ENCODE measurements around the gene ARRB2.
"Not testable (repeated sequence)": the region's sequence is repeated elsewhere in the genome, so short reads cannot be mapped to it uniquely, and the experiment has no call there.

Gene ARRB2

DNA sequence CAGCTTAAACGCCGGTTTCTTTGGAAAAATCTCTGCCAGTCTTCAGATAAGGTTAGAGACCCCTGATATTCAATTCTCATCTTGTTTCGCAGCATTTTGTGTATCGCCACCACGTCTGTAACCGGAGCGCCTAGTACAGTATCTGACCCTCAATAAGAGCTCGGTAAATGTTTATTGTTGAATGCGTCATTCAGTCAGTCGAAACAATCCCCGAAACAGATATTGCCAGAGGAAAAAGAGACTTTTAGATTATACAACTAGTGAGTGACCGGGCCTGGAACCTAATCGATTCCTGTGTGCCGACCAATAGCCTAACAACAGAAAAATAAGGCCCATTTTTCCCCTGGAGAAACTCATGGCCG is 7.1 kb upstream of the ARRB2 start:
- DNase-seq = no peak

DNA sequence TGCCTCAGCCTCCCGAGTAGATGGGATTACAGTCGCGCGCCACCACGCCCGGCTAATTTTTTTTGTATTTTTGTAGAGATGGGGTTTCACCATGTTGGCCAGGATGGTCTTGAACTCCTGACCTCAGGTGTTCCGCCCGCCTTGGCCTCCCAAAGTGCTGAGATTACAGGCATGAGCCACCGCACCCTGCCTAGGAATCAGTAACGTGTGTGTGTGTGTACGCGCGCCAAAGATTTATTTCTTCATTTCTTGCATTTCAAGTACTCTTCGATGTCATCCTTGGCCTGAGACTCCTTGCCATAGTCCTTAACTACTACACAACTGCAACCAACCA is 5.9 kb upstream of the ARRB2 start:
- DNase-seq = not testable (repeated sequence)

DNA sequence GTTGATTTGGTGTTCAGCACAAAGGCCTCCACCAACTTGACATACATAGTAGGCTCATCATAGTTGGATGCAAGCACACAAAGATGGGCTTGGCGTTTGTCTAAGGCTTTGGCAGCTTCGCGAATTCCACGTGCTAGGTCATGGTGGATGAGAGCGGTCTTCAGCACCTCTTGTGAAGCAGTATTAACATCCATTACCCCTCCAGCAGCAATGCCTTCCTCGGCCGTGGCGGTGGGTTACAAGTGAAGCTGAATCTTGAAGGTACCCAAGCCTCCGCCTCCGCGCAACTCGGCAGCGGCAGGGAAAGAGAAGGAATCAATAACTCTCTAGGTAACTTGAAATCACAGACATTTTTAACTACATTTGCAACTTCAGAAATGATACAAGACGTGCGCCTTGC is 5.4 kb upstream of the ARRB2 start:
- no peak for DNase-seq

DNA sequence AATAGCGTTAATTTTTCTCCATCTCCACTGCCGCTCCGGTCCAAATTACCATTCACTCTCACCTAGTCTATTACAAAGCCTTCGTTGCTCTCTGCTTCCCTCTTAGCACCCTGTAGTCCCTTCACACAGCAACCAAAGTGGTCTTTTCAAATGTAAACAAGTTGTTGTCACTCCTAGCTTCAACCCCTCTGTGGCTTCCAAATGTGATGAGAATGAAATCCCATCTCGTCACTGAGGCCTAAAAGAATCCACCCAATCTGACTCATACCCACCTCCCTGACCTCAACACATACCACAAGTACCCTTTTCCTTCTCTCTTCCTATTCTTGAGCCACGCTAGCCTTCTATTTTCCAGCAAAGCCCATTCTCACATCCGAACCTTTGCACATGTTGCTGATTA is 4.3 kb upstream of the ARRB2 start:
- no peak for DNase-seq

DNA sequence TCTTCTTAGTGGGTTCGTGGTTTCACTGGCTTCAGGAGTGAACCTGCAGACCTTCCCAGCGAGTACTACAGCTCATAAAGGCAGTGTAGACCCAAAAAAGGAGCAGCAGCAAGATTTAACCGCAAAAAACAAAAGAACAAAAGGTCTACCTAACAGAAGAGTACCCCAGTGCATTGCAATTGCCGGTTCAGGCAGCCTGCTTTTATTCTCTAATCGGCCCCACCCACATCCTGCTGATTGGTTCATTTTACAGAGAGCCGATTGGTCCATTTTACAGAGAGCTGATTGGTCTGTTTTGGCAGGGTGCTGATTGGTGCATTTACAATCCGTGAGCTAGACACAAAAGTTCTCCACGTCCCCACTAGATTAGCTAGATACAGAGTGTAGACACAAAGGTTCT is 2.0 kb upstream of the ARRB2 start:
- DNase-seq = peak; percentile 56

DNA sequence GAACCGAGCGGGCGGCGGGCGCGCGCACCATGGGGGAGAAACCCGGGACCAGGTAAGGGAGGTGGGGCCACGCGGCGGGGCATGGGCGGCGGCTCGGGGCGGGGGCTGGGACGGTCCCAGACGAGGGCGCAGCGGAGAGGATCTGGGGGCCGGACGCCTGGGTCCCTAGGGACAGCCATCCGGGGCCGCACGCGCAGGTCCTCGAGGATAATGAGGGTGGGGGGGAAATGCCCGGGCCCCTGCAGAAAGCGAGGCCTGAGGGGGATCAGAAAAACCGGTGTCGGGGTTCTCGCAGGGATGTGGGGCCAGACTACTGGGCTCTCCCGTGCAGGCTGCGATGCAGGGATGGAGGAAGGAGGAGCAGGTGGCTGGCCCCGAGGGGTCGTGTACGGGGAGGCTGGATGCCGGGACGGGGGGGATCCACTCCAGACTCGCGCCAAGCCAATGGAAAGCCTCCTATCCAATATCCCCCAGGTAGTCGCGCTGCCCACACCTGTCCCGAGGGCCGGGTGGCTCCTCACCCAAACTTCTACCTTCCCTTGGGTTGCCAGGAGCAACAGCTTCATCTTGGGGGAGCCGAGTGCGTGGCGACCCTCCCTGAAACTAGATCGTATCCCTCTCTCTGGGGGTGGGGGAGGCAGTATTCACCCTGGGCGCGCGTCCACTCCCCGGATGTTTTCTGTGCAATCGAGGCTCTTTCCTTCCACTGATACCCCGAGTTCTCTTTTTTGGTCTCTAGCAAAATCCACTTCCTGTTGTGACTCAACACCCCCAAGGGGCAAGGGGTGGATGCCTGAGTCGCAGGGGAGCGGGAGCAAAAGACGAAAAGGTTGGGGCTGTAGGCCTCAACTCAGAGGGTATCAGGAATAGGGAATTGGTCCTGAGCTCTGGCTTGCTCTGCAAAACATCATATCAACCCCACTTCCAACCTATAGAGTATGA is 532 bp downstream of the ARRB2 start:
- DNase-seq = peak; percentile 78

DNA sequence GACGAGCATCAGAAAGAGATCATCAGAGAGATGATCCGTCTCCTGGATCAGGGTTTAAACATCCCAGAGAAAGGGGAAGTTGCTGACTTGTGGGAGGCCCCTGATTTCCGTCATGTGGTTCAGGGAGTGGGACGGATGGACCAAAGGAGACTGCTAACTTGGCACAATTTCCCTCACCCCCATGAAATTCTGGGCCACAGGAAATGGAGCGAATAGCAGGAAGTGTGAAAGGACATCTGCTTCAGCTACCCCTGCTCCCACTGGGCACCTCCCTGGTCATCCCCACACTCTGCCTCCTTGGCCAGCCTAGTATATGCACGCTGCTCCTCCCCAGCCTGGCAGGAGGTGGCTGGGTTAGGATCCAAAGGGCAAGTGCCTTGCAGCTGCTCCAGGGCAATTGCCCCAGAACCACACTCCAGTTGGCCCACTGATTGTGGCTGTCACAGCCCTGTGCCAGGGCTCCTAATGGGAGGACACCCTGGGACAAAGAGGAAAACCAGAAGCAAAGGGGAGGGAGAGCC is 1.3 kb downstream of the ARRB2 start:
- DNase-seq = no peak

DNA sequence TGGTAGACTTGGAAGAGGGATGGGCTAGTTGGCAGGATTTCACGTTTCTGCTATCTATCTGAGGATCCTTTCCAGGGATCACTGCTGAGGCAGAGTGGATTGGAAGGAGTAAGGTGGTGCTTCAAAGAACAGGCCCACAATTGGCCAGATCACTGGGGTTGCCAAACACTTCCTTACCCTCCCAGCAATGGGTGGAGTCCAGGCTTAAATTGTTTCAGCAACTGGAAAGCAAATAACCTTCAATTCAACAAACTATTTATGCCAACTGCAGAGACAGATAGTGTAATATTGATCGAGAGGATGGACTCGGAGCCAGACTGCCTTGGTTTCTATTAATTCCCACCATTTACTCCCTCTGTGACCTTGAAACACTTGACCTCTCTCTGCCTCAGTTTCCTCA is 2.1 kb downstream of the ARRB2 start:
- DNase-seq = no peak

DNA sequence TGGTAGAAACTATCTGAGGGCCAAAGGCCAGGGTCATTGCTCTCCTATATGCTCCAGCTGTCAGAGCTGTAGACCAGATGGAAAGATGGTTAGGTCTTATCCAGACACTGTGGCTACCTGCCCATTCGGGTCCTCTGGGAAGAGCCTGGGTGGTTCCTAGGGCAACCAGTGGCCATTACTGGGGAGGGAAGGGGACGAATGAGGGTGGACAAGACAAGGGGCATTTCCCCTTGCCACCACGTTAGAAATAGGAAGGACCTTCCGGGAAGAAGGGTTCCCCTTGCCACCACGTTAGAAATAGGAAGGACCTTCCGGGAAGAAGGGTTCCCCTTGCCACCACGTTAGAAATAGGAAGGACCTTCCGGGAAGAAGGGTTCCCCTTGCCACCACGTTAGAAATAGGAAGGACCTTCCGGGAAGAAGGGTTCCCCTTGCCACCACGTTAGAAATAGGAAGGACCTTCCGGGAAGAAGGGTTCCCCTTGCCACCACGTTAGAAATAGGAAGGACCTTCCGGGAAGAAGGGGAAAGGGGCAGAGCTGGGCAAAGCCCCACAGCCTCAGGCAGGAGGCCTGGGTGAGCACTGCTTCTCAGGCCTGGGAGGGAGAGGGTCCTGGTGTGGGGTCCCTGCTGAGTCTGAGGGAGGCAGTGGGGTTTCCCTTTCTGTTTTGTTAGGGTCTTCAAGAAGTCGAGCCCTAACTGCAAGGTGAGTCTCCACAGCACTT is 4.1 kb downstream of the ARRB2 start:
- DNase-seq = not testable (repeated sequence)

DNA sequence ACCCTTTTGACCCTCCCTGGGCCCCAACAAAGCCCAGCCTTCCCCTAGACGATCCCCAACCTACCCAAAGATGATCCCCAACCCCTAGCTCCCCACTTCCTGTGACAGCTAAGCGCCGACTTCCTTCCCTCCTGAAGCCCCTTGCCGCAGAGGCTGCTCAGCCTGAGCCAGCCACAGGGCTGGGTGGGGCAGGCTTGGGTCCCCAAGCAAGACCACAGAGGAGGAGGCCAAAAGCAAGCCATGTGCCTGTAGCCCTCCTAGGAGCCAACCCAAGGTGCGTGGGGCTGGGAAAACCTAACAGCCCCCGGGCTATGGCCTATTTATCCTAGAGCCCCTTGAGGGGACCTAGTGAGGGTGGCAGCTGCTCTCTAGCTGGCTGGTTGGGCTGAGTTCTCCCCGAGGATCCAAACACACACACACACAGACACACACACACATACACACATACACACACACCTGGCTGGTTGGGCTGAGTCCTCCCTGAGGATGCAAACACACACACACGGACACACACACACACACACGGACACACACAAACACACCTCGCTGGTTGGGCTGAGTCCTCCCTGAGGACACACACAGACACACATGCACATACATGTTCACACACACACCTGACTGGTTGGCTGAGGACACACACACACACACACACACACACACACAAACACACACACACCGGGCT is 4.8 kb downstream of the ARRB2 start:
- peak; percentile 80 for DNase-seq

DNA sequence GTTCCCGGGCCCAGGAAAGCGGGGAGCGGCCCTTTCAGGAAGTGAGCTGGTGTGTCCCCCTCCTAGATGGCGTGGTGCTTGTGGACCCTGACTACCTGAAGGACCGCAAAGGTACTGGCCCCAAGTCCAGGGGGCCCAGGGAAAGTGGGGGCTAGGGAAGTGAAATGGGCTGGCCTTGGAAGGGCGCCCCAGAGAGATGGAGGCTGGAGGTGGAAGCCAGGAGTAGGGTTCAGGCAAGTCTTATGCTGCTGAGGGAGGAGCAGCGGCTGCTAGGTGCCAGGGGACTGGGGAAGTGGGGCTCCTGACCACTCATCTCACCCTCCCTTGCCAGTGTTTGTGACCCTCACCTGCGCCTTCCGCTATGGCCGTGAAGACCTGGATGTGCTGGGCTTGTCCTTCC is 5.6 kb downstream of the ARRB2 start:
- DNase-seq = no peak

DNA sequence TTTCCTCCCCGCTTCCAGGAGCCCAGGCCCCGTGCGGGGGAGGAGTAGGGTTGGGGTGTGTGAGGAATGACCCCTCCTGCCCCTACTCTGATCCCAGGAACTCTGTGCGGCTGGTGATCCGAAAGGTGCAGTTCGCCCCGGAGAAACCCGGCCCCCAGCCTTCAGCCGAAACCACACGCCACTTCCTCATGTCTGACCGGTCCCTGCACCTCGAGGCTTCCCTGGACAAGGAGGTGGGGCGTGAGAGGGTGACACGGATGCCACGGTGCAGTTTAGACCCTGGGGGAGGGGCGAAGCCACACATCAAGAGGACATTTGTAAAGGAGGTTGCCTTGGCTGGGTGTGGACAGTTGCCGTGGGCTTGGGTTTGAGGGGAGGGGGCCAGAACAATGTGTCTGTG is 7.4 kb downstream of the ARRB2 start:
- no peak for DNase-seq

DNA sequence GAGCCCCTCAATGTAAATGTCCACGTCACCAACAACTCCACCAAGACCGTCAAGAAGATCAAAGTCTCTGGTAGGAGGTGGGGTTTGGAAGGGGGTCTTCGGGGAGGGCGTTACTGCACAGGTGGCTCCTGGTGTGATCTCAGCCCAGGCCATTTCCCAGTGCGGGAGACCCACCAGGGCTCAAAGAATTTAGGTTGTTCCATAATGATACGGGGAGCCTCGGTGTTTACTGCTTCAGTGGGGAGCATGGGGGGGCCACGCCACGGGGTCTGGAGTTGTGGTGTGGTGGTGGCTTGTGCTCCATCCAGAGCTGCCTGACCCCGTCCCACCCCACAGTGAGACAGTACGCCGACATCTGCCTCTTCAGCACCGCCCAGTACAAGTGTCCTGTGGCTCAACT is 7.8 kb downstream of the ARRB2 start:
- DNase-seq = no peak

DNA sequence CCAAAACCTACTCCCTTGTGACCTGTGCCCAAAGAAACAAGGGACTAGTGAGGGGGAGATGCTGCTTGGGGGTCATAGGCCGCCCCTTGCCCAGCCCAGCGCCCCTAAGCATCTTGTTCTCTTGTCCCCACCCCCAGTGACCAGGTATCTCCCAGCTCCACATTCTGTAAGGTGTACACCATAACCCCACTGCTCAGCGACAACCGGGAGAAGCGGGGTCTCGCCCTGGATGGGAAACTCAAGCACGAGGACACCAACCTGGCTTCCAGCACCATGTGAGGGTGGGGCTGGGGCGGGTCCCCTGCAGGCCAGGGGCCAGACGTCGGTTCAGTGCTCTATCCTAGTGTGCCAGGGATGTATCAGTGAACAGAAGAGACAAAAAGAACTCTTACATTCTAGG is 8.7 kb downstream of the ARRB2 start:
- no peak for DNase-seq

DNA sequence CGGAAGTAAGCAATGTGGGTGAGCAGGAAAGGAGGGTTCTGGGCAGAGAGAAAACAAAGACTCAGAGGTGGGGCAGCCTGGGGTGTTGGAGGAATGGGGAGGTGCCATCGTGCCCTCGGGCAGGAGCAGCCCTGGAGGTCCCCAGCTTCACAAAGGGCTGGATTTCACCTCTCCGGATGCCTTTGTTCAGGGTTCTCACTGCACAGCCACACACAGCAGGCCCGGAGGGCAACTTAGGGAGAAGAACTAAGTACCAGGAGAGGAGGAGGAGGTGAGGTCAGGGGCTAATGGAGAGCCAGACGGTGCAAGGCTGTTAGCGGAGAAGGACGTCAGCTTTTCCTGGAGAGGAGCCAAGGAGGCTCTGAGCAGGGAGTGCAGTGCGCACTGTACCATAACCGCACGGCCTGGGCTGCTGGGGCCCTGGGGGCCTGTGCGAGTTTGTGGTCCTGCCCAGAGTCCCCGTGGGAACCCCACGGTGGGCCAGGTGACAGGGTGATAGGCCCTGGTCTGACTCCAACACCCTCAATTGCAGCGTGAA is 9.3 kb downstream of the ARRB2 start:
- DNase-seq = no peak

DNA sequence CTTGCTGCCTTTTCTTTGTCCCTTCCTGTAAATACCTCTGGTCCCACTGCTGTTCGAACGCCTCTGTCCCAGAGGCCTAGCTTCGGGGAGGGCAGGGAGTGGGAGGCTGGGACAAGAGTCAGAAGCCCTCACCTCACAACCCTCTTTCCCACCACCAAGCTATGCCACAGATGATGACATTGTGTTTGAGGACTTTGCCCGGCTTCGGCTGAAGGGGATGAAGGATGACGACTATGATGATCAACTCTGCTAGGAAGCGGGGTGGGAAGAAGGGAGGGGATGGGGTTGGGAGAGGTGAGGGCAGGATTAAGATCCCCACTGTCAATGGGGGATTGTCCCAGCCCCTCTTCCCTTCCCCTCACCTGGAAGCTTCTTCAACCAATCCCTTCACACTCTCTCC is 10.4 kb downstream of the ARRB2 start:
- no peak for DNase-seq

DNA sequence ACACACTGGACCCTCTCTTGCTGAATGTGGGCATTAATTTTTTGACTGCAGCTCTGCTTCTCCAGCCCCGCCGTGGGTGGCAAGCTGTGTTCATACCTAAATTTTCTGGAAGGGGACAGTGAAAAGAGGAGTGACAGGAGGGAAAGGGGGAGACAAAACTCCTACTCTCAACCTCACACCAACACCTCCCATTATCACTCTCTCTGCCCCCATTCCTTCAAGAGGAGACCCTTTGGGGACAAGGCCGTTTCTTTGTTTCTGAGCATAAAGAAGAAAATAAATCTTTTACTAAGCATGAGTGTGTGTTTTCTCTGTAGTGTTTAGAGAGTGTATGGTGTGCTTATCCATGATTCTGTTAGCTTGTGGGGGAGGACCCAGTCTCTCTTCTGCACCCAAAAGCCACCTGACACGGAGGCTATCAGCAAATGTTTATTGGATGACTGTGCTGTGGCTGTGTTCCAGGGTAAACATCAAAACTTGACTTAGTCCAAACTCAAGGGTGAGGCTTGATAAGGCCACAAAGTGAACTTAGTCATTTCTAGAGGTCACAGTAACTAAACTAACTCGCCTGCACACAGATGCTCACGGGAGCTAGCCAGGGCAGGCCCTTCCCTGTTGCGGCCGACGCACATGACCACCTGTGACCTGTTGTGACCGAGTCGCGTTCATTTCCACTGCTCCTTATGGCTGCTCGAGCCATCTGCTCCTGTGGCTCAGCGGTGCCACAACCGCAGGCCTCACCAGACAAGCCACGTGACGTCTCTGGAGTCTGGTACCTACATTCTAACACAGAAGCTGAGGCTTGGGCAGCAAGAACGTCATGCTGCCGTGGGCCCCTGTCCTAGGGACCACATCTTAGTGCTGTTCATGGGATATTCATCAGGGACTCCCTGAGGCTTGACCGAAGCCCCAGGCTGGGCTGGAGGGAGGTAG is 11.0 kb downstream of the ARRB2 start:
- DNase-seq = peak; percentile 28

DNA sequence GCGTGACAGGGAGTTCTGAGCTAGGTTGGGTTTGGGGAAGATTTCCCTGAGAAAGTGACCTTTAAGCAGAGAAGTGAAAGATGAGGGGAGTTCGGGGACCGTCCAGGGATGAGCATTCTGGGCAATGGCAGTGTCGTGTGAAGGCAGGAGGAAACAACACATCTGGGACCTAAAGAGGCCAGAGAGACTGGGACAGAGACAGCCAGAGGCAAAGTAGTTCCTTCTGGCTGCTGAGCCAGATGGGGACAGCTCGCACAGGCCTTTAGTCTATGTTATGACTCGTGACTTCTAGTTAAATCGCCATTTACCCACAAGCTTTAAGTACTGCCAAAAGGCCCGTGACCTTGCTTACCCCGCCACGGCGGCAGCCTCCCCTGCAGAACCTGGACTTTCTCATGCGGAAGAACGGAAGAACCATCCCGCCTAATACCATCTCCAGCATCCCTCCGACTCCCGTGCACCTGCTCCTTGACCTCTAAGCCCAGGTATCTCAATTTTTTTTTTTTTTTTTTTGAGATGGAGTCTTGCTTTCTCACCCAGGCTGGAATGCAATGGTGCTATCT is 12.3 kb downstream of the ARRB2 start:
- DNase-seq = no peak

DNA sequence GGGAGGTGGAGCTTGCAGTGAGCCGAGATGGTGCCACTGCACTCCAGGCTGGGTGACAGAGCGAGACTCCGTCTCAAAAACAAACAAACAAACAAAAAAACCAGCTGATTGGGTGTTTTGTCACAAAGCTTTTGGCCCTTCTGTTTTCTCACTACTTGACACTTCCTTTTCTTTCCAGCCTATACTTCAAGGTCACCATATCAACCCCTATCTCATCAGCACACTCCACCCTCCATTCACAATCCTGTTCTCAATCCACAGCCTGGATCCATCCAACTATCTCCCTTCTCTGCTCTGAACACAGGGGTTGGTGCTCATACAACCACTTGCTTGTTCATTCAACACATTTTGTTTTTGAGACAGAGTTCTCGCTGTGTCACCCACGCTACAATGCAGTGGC is 14.2 kb downstream of the ARRB2 start:
- DNase-seq = no peak

DNA sequence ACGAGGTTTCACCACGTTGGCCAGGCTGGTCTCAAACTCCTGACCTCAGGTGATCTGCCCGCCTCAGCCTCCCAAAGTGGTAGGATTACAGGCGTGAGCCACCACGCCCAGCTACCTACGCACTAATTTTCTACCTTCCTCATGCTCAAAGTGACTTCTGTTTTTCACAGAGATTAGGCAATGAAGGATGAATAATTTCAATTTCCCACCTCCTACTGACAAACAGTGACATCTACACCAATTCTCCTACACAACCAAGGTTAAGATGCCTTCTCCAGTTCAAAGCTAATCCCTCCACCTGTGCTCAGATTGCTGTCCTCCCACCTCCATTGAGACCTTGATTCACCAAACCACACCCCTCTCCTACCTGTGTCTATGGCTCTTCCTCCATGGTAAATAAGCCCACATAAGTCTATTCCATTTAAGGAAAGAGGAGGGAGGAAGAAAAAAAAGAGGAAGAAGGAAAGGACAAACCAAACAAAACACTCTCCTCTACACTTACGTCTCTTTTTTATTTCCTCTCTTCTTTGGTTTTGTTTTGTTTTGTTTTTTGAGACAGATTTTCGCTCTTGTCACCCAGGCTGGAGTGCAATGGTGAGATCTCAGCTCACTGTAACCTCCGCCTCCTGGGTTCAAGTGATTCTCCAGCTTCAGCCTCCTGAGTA is 15.3 kb downstream of the ARRB2 start:
- no peak for DNase-seq

DNA sequence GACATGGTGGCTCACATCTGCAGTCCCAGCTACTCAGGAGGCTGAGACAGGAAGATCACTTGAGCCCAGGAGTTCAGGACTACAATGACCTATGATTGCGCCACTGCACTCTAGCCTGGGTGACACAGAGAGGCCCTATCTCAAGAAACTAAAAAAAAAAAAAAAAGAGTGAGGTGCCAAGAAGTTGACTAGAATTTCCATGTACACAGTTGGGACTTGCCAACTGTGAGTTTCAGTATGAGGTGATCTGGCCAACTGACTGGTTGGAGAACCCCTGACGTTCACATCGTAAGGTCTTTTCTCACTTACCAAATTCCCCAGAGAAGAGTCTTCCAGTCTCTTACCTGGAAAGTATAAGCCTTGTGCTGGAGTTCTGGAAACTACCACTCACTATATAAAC is 17.7 kb downstream of the ARRB2 start:
- DNase-seq = no peak

All from CD4-positive, alpha-beta T cell treated with Interleukin-17A for 4 hours (primary cell).